Measurements from ENCODE around the gene NEDD4L. TPM values are rescaled to one million over a fixed set of nuclear protein-coding genes. Genes with fewer than 3 reads are reported as not detected.

The NEDD4L gene
- total and polyA plus RNA-seq, 4 donors = 10.2 to 20.3 (median 13.2) TPM

DNA sequence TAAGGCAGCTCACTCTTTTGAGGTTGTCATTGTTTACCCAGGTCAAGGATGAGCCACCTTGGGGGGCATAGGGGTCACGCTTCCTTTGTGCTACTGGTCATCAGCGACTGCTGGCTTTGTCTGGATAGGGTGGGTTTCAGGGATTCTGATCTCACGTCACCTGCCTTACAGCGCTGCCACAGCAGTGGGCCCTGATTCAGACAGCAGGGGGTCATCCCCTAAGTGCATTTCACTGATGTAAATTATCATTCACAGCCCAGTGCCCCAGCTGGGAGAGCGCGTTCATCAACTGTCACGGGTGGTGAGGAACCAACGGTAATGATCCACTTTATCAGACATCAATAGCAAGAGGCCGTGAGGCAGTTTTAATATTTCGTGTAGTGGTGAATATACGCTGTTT lies 291.2 kb downstream of the NEDD4L start:
- peaks cover 0 to 4% (median 0%) of the 10 kb centered on the region in 4 donors for H3K36me3 ChIP-seq (ENCODE audit: control insufficient read depth in 4 of 4, insufficient read depth in 3 of 4, low read depth in 1 of 4, low read length in 3 of 4)
- H3K27me3 ChIP-seq (ENCODE audit: control insufficient read depth in 4 of 4, insufficient read depth in 4 of 4, low read length in 3 of 4) = no peaks in the 10 kb centered on the region
- WGBS = 94% methylated on average over 11 of the region's 11 CpGs
- TF ChIP-seq SP1 (IDR thresholded peaks at IDR 0.05) (no peak), HNF4G (IDR thresholded peaks at IDR 0.05) (no peak), HNF4A (conservative IDR thresholded peaks at IDR 0.05) (no peak)
- TF ChIP-seq, protein P1, sequence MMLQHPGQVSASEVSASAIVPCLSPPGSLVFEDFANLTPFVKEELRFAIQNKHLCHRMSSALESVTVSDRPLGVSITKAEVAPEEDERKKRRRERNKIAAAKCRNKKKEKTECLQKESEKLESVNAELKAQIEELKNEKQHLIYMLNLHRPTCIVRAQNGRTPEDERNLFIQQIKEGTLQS (IDR thresholded peaks at IDR 0.05) = no peak
- TF ChIP-seq, protein P2, sequence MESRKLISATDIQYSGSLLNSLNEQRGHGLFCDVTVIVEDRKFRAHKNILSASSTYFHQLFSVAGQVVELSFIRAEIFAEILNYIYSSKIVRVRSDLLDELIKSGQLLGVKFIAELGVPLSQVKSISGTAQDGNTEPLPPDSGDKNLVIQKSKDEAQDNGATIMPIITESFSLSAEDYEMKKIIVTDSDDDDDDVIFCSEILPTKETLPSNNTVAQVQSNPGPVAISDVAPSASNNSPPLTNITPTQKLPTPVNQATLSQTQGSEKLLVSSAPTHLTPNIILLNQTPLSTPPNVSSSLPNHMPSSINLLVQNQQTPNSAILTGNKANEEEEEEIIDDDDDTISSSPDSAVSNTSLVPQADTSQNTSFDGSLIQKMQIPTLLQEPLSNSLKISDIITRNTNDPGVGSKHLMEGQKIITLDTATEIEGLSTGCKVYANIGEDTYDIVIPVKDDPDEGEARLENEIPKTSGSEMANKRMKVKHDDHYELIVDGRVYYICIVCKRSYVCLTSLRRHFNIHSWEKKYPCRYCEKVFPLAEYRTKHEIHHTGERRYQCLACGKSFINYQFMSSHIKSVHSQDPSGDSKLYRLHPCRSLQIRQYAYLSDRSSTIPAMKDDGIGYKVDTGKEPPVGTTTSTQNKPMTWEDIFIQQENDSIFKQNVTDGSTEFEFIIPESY (IDR thresholded peaks at IDR 0.05) = no peak
- TF ChIP-seq, protein P3, sequence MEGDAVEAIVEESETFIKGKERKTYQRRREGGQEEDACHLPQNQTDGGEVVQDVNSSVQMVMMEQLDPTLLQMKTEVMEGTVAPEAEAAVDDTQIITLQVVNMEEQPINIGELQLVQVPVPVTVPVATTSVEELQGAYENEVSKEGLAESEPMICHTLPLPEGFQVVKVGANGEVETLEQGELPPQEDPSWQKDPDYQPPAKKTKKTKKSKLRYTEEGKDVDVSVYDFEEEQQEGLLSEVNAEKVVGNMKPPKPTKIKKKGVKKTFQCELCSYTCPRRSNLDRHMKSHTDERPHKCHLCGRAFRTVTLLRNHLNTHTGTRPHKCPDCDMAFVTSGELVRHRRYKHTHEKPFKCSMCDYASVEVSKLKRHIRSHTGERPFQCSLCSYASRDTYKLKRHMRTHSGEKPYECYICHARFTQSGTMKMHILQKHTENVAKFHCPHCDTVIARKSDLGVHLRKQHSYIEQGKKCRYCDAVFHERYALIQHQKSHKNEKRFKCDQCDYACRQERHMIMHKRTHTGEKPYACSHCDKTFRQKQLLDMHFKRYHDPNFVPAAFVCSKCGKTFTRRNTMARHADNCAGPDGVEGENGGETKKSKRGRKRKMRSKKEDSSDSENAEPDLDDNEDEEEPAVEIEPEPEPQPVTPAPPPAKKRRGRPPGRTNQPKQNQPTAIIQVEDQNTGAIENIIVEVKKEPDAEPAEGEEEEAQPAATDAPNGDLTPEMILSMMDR (IDR thresholded peaks at IDR 0.05; ENCODE audit: low read depth, low read length, missing input control) = no peak
- no peak overlapping the region for H3K27ac ChIP-seq (ENCODE audit: low read depth in 1 of 2, low read length in 2 of 2)
- H3K4me1 ChIP-seq (ENCODE audit: control insufficient read depth in 4 of 4, insufficient read depth in 4 of 4, low read length in 3 of 4) = no peaks in the 10 kb centered on the region
- DNase-seq (ENCODE audit: low spot score) = no peak
- H3K4me3 ChIP-seq (ENCODE audit: low read depth in 1 of 3, low read length in 3 of 3) = no peak overlapping the region
- H3K9ac ChIP-seq (ENCODE audit: low read depth in 1 of 2, low read length in 2 of 2) = no peak overlapping the region
- H3K9me3 ChIP-seq (ENCODE audit: control insufficient read depth in 4 of 4, low read length in 3 of 4) = no peaks in the 10 kb centered on the region

DNA sequence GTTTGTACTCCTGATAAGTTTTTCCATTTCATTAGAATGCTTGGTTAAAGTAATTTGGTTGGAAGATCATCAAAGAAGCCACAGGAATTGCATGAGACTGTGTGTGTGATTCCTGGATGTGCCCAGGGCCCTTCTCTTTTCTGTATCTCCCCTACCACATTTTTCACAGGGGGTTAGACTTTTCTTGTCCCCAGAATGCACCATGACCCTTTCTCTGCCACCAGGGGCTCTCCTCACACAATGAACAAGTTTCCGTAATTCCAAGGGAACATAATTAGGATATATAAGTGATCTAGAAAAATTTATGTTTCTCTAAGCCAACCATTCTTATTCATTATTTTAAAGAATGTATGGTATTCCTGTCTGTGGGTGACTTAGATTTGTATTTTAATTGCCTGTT lies 291.8 kb downstream of the NEDD4L start:
- H3K4me3 ChIP-seq (ENCODE audit: low read depth in 1 of 3, low read length in 3 of 3) = no peak overlapping the region
- DNase-seq (ENCODE audit: low spot score) = no peak
- H3K9me3 ChIP-seq (ENCODE audit: control insufficient read depth in 4 of 4, low read length in 3 of 4) = no peaks in the 10 kb centered on the region
- H3K27me3 ChIP-seq (ENCODE audit: control insufficient read depth in 4 of 4, insufficient read depth in 4 of 4, low read length in 3 of 4) = no peaks in the 10 kb centered on the region
- no peaks in the 10 kb centered on the region for H3K4me1 ChIP-seq (ENCODE audit: control insufficient read depth in 4 of 4, insufficient read depth in 4 of 4, low read length in 3 of 4)
- no peak overlapping the region for H3K9ac ChIP-seq (ENCODE audit: low read depth in 1 of 2, low read length in 2 of 2)
- peaks cover 0 to 4% (median 0%) of the 10 kb centered on the region in 4 donors for H3K36me3 ChIP-seq (ENCODE audit: control insufficient read depth in 4 of 4, insufficient read depth in 3 of 4, low read depth in 1 of 4, low read length in 3 of 4)
- H3K27ac ChIP-seq (ENCODE audit: low read depth in 1 of 2, low read length in 2 of 2) = no peak overlapping the region
- TF ChIP-seq RAD21 (IDR thresholded peaks at IDR 0.05) = peak in 1 of 2 donors; percentile 48
- TF ChIP-seq, protein P3 (IDR thresholded peaks at IDR 0.05; ENCODE audit: low read depth, low read length, missing input control) = peak; percentile 24
- no peak for TF ChIP-seq HNF4G (IDR thresholded peaks at IDR 0.05)
- no peak for TF ChIP-seq GABPA (IDR thresholded peaks at IDR 0.05 in 1 of 2, conservative IDR thresholded peaks at IDR 0.05 in 1 of 2)
- 96% methylated on average over 1 of the region's 1 CpG for WGBS

DNA sequence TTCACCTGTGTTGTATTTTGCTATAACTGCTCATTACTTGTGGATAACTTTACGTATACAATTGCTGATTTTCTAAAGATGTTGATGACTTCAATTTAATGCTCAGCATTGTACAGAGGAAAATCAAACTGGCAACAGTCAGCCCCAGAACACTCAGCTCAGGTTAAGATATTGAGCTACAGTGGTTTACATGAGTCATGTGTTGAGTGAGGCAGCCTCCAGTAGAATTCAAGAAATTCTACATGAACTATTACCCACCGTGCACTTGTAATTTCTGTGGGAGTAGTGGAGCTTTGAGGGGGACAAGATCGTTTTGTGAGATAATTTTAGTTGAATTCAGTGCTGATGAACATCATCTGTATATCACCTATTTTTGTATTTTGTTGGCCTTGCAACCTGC lies 292.6 kb downstream of the NEDD4L start:
- Histone ChIP-seq H3K4me1 (ENCODE audit: control insufficient read depth in 4 of 4, insufficient read depth in 4 of 4, low read length in 3 of 4) (no peaks in the 10 kb centered on the region), H3K36me3 (ENCODE audit: control insufficient read depth in 4 of 4, insufficient read depth in 3 of 4, low read depth in 1 of 4, low read length in 3 of 4) (peaks cover 0 to under 1% (median 0%) of the 10 kb centered on the region in 4 donors), H3K27ac (ENCODE audit: low read depth in 1 of 2, low read length in 2 of 2) (no peak overlapping the region), H3K9ac (ENCODE audit: low read depth in 1 of 2, low read length in 2 of 2) (no peak overlapping the region), H3K27me3 (ENCODE audit: control insufficient read depth in 4 of 4, insufficient read depth in 4 of 4, low read length in 3 of 4) (no peaks in the 10 kb centered on the region), H3K9me3 (ENCODE audit: control insufficient read depth in 4 of 4, low read length in 3 of 4) (no peaks in the 10 kb centered on the region), H3K4me3 (ENCODE audit: low read depth in 1 of 3, low read length in 3 of 3) (no peak overlapping the region)
- DNase-seq (ENCODE audit: low spot score) = no peak
- WGBS = 95% methylated on average over 3 of the region's 3 CpGs
- TF ChIP-seq, protein P4, sequence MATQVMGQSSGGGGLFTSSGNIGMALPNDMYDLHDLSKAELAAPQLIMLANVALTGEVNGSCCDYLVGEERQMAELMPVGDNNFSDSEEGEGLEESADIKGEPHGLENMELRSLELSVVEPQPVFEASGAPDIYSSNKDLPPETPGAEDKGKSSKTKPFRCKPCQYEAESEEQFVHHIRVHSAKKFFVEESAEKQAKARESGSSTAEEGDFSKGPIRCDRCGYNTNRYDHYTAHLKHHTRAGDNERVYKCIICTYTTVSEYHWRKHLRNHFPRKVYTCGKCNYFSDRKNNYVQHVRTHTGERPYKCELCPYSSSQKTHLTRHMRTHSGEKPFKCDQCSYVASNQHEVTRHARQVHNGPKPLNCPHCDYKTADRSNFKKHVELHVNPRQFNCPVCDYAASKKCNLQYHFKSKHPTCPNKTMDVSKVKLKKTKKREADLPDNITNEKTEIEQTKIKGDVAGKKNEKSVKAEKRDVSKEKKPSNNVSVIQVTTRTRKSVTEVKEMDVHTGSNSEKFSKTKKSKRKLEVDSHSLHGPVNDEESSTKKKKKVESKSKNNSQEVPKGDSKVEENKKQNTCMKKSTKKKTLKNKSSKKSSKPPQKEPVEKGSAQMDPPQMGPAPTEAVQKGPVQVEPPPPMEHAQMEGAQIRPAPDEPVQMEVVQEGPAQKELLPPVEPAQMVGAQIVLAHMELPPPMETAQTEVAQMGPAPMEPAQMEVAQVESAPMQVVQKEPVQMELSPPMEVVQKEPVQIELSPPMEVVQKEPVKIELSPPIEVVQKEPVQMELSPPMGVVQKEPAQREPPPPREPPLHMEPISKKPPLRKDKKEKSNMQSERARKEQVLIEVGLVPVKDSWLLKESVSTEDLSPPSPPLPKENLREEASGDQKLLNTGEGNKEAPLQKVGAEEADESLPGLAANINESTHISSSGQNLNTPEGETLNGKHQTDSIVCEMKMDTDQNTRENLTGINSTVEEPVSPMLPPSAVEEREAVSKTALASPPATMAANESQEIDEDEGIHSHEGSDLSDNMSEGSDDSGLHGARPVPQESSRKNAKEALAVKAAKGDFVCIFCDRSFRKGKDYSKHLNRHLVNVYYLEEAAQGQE (IDR thresholded peaks at IDR 0.05) = no peak
- no peak for TF ChIP-seq RAD21 (IDR thresholded peaks at IDR 0.05)
- no peak for TF ChIP-seq NR2F2 (IDR thresholded peaks at IDR 0.05)
- TF ChIP-seq, protein P5, sequence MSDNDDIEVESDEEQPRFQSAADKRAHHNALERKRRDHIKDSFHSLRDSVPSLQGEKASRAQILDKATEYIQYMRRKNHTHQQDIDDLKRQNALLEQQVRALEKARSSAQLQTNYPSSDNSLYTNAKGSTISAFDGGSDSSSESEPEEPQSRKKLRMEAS (IDR thresholded peaks at IDR 0.05) = no peak
- no peak for TF ChIP-seq TAF1 (conservative IDR thresholded peaks at IDR 0.05)
- no peak for TF ChIP-seq FOXA2 (IDR thresholded peaks at IDR 0.05)
- TF ChIP-seq SP1 (IDR thresholded peaks at IDR 0.05) = no peak
- TF ChIP-seq, protein P3 (IDR thresholded peaks at IDR 0.05; ENCODE audit: low read depth, low read length, missing input control) = no peak
- no peak for TF ChIP-seq FOXA1 (IDR thresholded peaks at IDR 0.05)
- no peak for TF ChIP-seq GABPA (IDR thresholded peaks at IDR 0.05 in 1 of 2, conservative IDR thresholded peaks at IDR 0.05 in 1 of 2)

Data from liver (tissue), 9 donors.